IMR-90 (cell line): ENCODE measurements around the gene SAMD4B. TPM values are rescaled to one million over a fixed set of nuclear protein-coding genes. Genes with fewer than 3 reads are reported as not detected.
A peak's percentile ranks its signal among the peaks of the same experiment; 100 is the strongest.

Experiments used
- ATAC-seq: fragments of 200-7000 bp; cut with Tn5 transposase; 2 replicates; pipeline ENCODE4 v1.9.1; 2020; ENCODE audit warnings: low read depth, mild to moderate bottlenecking, moderate library complexity
- Bru-seq: library from RNA; stranded (reverse); fragments of 400-500 nt; gene quantifications from one replicate; lab custom pipeline; 2021; lab: Mats Ljungman, UMichigan
- BruChase-seq, 2 experiments: library from RNA; stranded (reverse); fragments of 400-500 nt; gene quantifications; one replicate each; lab custom pipeline; 2021; lab: Mats Ljungman, UMichigan
- BruUV-seq: library from RNA; stranded (reverse); fragments of 400-500 nt; replicated peaks from 2 replicates; lab custom pipeline; 2021; lab: Mats Ljungman, UMichigan
- CTCF ChIA-PET: fragments of 300-600 bp; formaldehyde crosslinking; extraction: SDS; loops from one replicate; lab custom pipeline; 2021; ENCODE audit warnings: antibody characterized with exemption; lab: Yijun Ruan, JAX
- POLR2A ChIA-PET: fragments of 300-600 bp; sonication (Branson Sonifier 250); formaldehyde crosslinking; loops from one replicate; lab custom pipeline; 2022; ENCODE audit warnings: antibody characterized with exemption; ENCODE audit not compliant: unreplicated experiment; lab: Charles Lee
- DNase-seq: peaks from one replicate; pipeline ENCODE4 v3.0.0; 2013
- H2AFZ ChIP-seq: replicated peaks from 2 replicates; pipeline ENCODE3; 2013; ENCODE audit warnings: low read length, mild to moderate bottlenecking; ENCODE audit not compliant: poor library complexity
- H2AK5ac ChIP-seq: 2 replicates; pipeline ENCODE4 v1.6.1; 2013; ENCODE audit warnings: low read depth, low read length, inconsistent platforms
- H2AK9ac ChIP-seq: replicated peaks from 2 replicates; pipeline ENCODE3; 2013; ENCODE audit warnings: mild to moderate bottlenecking, low read depth, low read length, moderate library complexity; ENCODE audit not compliant: poor library complexity
- H2BK120ac ChIP-seq: 2 replicates; pipeline ENCODE4 v1.6.1; 2013; ENCODE audit warnings: low read depth, low read length, inconsistent platforms
- H2BK15ac ChIP-seq: 3 replicates; pipeline ENCODE4 v1.6.1; 2013; ENCODE audit warnings: low read depth, low read length, inconsistent platforms
- H2BK20ac ChIP-seq: 2 replicates; pipeline ENCODE4 v1.6.1; 2013; ENCODE audit warnings: low read depth, mild to moderate bottlenecking, inconsistent platforms, low read length, moderate library complexity
- H2BK5ac ChIP-seq: 2 replicates; pipeline ENCODE4 v1.6.1; 2013; ENCODE audit warnings: mild to moderate bottlenecking, low read depth, low read length, inconsistent platforms; ENCODE audit not compliant: poor library complexity, severe bottlenecking
- H3K14ac ChIP-seq: replicated peaks from 2 replicates; pipeline ENCODE4 v1.6.1; 2013; ENCODE audit warnings: low read depth, low read length, inconsistent platforms
- H3K18ac ChIP-seq: 2 replicates; pipeline ENCODE4 v1.6.1; 2013; ENCODE audit warnings: low read depth, low read length, control low read depth
- H3K23ac ChIP-seq: 2 replicates; pipeline ENCODE4 v1.6.1; 2013; ENCODE audit warnings: low read depth, low read length, inconsistent platforms
- H3K27ac ChIP-seq: 2 replicates; pipeline ENCODE4 v1.5.1; 2013; ENCODE audit warnings: mild to moderate bottlenecking, control low read depth, low read length; ENCODE audit not compliant: insufficient read depth
- H3K27me3 ChIP-seq: 2 replicates; pipeline ENCODE4 v1.6.1; 2013; ENCODE audit warnings: low read length; ENCODE audit not compliant: control insufficient read depth, insufficient read depth
- H3K36me3 ChIP-seq: 2 replicates; pipeline ENCODE4 v1.6.1; 2013; ENCODE audit warnings: low read length, mixed read lengths; ENCODE audit not compliant: control insufficient read depth, insufficient read depth
- H3K4ac ChIP-seq: 2 replicates; pipeline ENCODE4 v1.6.1; 2013; ENCODE audit warnings: low read depth, low read length, inconsistent platforms
- H3K4me1 ChIP-seq: 2 replicates; pipeline ENCODE4 v1.6.1; 2013; ENCODE audit warnings: low read length, mixed read lengths; ENCODE audit not compliant: control insufficient read depth, insufficient read depth
- H3K4me2 ChIP-seq: 2 replicates; pipeline ENCODE4 v1.6.1; 2013; ENCODE audit warnings: low read depth, mild to moderate bottlenecking, control low read depth, low read length, moderate library complexity
- H3K4me3 ChIP-seq: 2 replicates; pipeline ENCODE4 v1.5.1; 2013; ENCODE audit warnings: low read depth, mild to moderate bottlenecking, control low read depth, low read length, moderate library complexity; ENCODE audit not compliant: insufficient read depth
- H3K56ac ChIP-seq: 2 replicates; pipeline ENCODE4 v1.6.1; 2013; ENCODE audit warnings: low read length, inconsistent platforms; ENCODE audit not compliant: insufficient read depth; ENCODE audit errors: extremely low read depth
- H3K79me1 ChIP-seq, 2 experiments: 2 replicates each; pipeline ENCODE4 v1.6.1; 2013; ENCODE audit warnings: low read length in 2 of 2, inconsistent platforms in 1 of 2, low read depth in 1 of 2
- H3K9ac ChIP-seq: 2 replicates; pipeline ENCODE4 v1.6.1; 2013; ENCODE audit warnings: low read depth, low read length, control low read depth
- H3K9me1 ChIP-seq: 2 replicates; pipeline ENCODE4 v1.6.1; 2013; ENCODE audit warnings: low read length, inconsistent platforms; ENCODE audit not compliant: insufficient read depth
- H3K9me3 ChIP-seq: 2 replicates; pipeline ENCODE4 v1.6.1; 2013; ENCODE audit warnings: low read length; ENCODE audit not compliant: control insufficient read depth, insufficient read depth
- H4K20me1 ChIP-seq: 2 replicates; pipeline ENCODE4 v1.6.1; 2013; ENCODE audit warnings: low read length, inconsistent platforms; ENCODE audit not compliant: insufficient read depth
- H4K5ac ChIP-seq: 2 replicates; pipeline ENCODE4 v1.6.1; 2013; ENCODE audit warnings: mild to moderate bottlenecking, low read depth, low read length, control low read depth
- H4K8ac ChIP-seq, 2 experiments: 2 replicates each; pipeline ENCODE4 v1.6.1; 2013; ENCODE audit warnings: low read depth in 2 of 2, low read length in 2 of 2, control low read depth in 1 of 2, inconsistent platforms in 1 of 2
- H4K91ac ChIP-seq: 2 replicates; pipeline ENCODE4 v1.6.1; 2013; ENCODE audit warnings: low read depth, low read length, inconsistent platforms; ENCODE audit not compliant: insufficient read depth
- BHLHE40 ChIP-seq: fragments of 150-350 bp; IDR thresholded peaks from 2 replicates; pipeline ENCODE4 v1.6.1; 2016; ENCODE audit warnings: mild to moderate bottlenecking, low read depth, low read length
- CEBPB ChIP-seq: IDR thresholded peaks from 2 replicates; pipeline ENCODE4 v1.6.1; 2012; ENCODE audit warnings: low read depth, low read length, improper control_type of control experiment
- CHD1 ChIP-seq: IDR thresholded peaks from 2 replicates; pipeline ENCODE4 v1.6.1; 2012; ENCODE audit warnings: low read depth, low read length, improper control_type of control experiment
- CTCF ChIP-seq: conservative IDR thresholded peaks from 2 replicates; pipeline ENCODE4 v1.5.1; 2012; ENCODE audit warnings: mild to moderate bottlenecking, low read depth, low read length, improper control_type of control experiment
- ELK1 ChIP-seq: fragments of 150-350 bp; IDR thresholded peaks from 2 replicates; pipeline ENCODE4 v1.6.1; 2016; ENCODE audit warnings: low read depth, mild to moderate bottlenecking, low read length, moderate library complexity, borderline replicate concordance
- FOS ChIP-seq: fragments of 150-350 bp; IDR thresholded peaks from 2 replicates; pipeline ENCODE4 v1.6.1; 2016; ENCODE audit warnings: low read depth, low read length
- MAZ ChIP-seq: IDR thresholded peaks from 2 replicates; pipeline ENCODE4 v1.6.1; 2012; ENCODE audit warnings: low read depth, mild to moderate bottlenecking, low read length, improper control_type of control experiment, moderate library complexity, borderline replicate concordance
- MXI1 ChIP-seq: IDR thresholded peaks from 2 replicates; pipeline ENCODE4 v1.6.1; 2012; ENCODE audit warnings: low read depth, mild to moderate bottlenecking, low read length, moderate library complexity, borderline replicate concordance
- NFE2L2 ChIP-seq: fragments of 150-350 bp; IDR thresholded peaks from 2 replicates; pipeline ENCODE4 v1.6.1; 2016; ENCODE audit warnings: low read depth, mild to moderate bottlenecking, low read length
- POLR2A ChIP-seq: IDR thresholded peaks from 2 replicates; pipeline ENCODE4 v1.6.1; 2012; ENCODE audit warnings: mild to moderate bottlenecking, low read depth, low read length
- RCOR1 ChIP-seq: IDR thresholded peaks from 2 replicates; pipeline ENCODE4 v1.6.1; 2012; ENCODE audit warnings: mild to moderate bottlenecking, low read length, improper control_type of control experiment; ENCODE audit not compliant: insufficient replicate concordance
- RFX5 ChIP-seq: IDR thresholded peaks from 2 replicates; pipeline ENCODE4 v1.8.0; 2012; ENCODE audit warnings: low read depth, mild to moderate bottlenecking, low read length, moderate library complexity
- WGBS, 2 experiments: methylation state at CpG; one replicate each; pipeline versions ENCODE4 v1.1.5 to v1.1.7; 2013; ENCODE audit warnings: missing lambda C conversion rate in 2 of 2; ENCODE audit not compliant: insufficient read length in 1 of 2; ENCODE audit errors: extremely low coverage in 2 of 2; 5-methylcytosine and 5-hydroxymethylcytosine counted together
- dilution Hi-C: fragments of 300-500 bp; cut with HindIII; formaldehyde crosslinking; loops from one replicate; pipeline ENCODE4 v1.14.3; 2018; ENCODE audit warnings: low sequenced_read_pairs; ENCODE audit not compliant: unreplicated experiment
- in situ Hi-C: fragments of 300-500 bp; cut with MboI; formaldehyde crosslinking; loops from 3 replicates; pipeline ENCODE4 v1.14.3; 2019; ENCODE audit warnings: low sequenced_read_pairs, inconsistent platforms, mixed read lengths
- intact Hi-C: fragments of 100-400 bp; cut with micrococcal nuclease; formaldehyde crosslinking; loops from 2 replicates; pipeline ENCODE4 v1.10.0; 2022
- long read RNA-seq: library from polyadenylated mRNA; unstranded; transcript quantifications from one replicate; pipeline ENCODE4 v2.0.0, GENCODE V29; 2021; ENCODE audit not compliant: unreplicated experiment
- polyA plus RNA-seq, 3 experiments: library from polyadenylated mRNA; depleted of rRNA; stranded (reverse); fragments of >200 nt; gene quantifications; 2 replicates each; pipeline ENCODE4 v1.2.3, GENCODE V29; 2012; ENCODE audit warnings: low replicate concordance in 1 of 3
- total RNA-seq: library from RNA; depleted of rRNA; stranded (reverse); fragments of >200 nt; gene quantifications from 2 replicates; pipeline ENCODE4 v1.2.3, GENCODE V29; 2012; rRNA removed

SAMD4B gene
- total RNA-seq (18.3 and 19.2 TPM in 2 replicates), polyA plus RNA-seq (2012; rRNA removed) (97.2 and 119 TPM in 2 replicates), Bru-seq, nascent RNA (percentile 91 among the genes with signal in this experiment), BruChase-seq, experiment 1, labeled RNA remaining after a 6-hour chase (percentile 94 among the genes with signal in this experiment), BruChase-seq, experiment 2, labeled RNA remaining after a 2-hour chase (percentile 91 among the genes with signal in this experiment)
- 55.1 and 108 TPM in 2 replicates for polyA plus RNA-seq (2012; cell fraction: cytosol; rRNA removed)
- 123 and 257 TPM in 2 replicates for polyA plus RNA-seq (2012; cell fraction: nucleus; rRNA removed; ENCODE audit: low replicate concordance)
- long read RNA-seq, partial matches to known transcripts, result 24 of 39 reads
- long read RNA-seq, other reads (novel, unspliced or antisense), result 10 of 39 reads

- peak within 1 kb of the TSS; percentile 98 for H3K4ac ChIP-seq
- H2BK5ac ChIP-seq, result peak within 1 kb of the TSS; percentile 84
- H3K27ac ChIP-seq, result peak within 1 kb of the TSS; percentile 84
- dilution Hi-C loops, result no loop called here
- H3K27me3 ChIP-seq, result no peaks in the 10 kb centered on the region
- intact Hi-C loops, result loop anchor here (1.0 to 5.0 kb wide), 4 partner anchors 21 to 220 kb away; partner anchors contain the start of genes MED29, PAF1 and PLEKHG2
- peak within 1 kb of the TSS; percentile 85 to 99 for H4K8ac ChIP-seq
- H2BK15ac ChIP-seq, result peak within 1 kb of the TSS; percentile 42; the same call in 1 of the 3 replicates
- H2AK9ac ChIP-seq, result peak within 1 kb of the TSS; percentile 89
- H3K9me1 ChIP-seq, result peaks cover 13% of the 10 kb centered on the region
- peak within 1 kb of the TSS; percentile 84 for H3K4me2 ChIP-seq
- peak within 1 kb of the TSS; percentile 97 for H3K23ac ChIP-seq
- H2BK20ac ChIP-seq, result no peak within 1 kb of the TSS
- H4K20me1 ChIP-seq, result peaks cover 26% of the 10 kb centered on the region; the same call in 1 of the 2 replicates
- H3K9ac ChIP-seq, result peak within 1 kb of the TSS; percentile 94
- H3K79me1 ChIP-seq, result peaks cover 18 to 57% of the 10 kb centered on the region in 2 experiments
- in situ Hi-C loops, result no loop called here
- peak within 1 kb of the TSS; percentile 98 for H2AFZ ChIP-seq
- 0% methylated on average over 12 of the region's 105 CpGs; no CpG with 5 or more reads in 1 of the 2 experiments for WGBS, 2 experiments
- peak within 1 kb of the TSS; percentile 49 for H4K5ac ChIP-seq
- DNase-seq, result peak; percentile 97
- CTCF ChIA-PET, result no interaction called here
- H3K14ac ChIP-seq, result peak within 1 kb of the TSS; percentile 98
- ATAC-seq, result peak; percentile 95
- H3K56ac ChIP-seq, result peak within 1 kb of the TSS; percentile 88
- H3K4me3 ChIP-seq, result peak within 1 kb of the TSS; percentile 84
- H2AK5ac ChIP-seq, result peak within 1 kb of the TSS; percentile 95
- no peaks in the 10 kb centered on the region for H3K9me3 ChIP-seq
- 0 out of 2 replicates have a peak, but pooled peaks cover 1% of the 10 kb centered on the region for H3K36me3 ChIP-seq
- peak within 1 kb of the TSS; percentile 79 for H4K91ac ChIP-seq
- peaks cover 11% of the 10 kb centered on the region for H3K4me1 ChIP-seq
- POLR2A ChIA-PET, result interaction anchor here (1.3 kb wide), 1 partner anchor 94 kb away, joined by 4 read pairs; the partner anchor contains the start of gene RPS16
- H2BK120ac ChIP-seq, result peak within 1 kb of the TSS; percentile 72
- BruUV-seq, result no TSS peak
- H3K18ac ChIP-seq, result peak within 1 kb of the TSS; percentile 71
- TF ChIP-seq RCOR1, result peak; percentile 78
- no peak for TF ChIP-seq RFX5
- no peak for TF ChIP-seq CEBPB
- 0 out of 2 replicates have a peak, but pooled peaks have one; percentile 19 for TF ChIP-seq NFE2L2
- no peak for TF ChIP-seq ELK1
- TF ChIP-seq POLR2A, result peak; percentile 95
- 0 out of 2 replicates have a peak, but pooled peaks have one; percentile 17 for TF ChIP-seq MXI1
- no peak; the same call in 1 of the 2 replicates for TF ChIP-seq BHLHE40
- TF ChIP-seq CTCF, result peak; percentile 80
- peak; percentile 96 for TF ChIP-seq MAZ
- no peak for TF ChIP-seq CHD1
- no peak for TF ChIP-seq FOS
These were observed at the start of gene SAMD4B for GRCh38 chr19:39341719-39342604. SAMD4B (plus strand) TSS chr19:39342421; CDS start chr19:39356894, 14,473 bp downstream.
